BJ (cell line): ENCODE results near the gene GSTM2. TPM values are rescaled to one million over a fixed set of nuclear protein-coding genes. Genes with fewer than 3 reads are reported as not detected.

ENCODE experiments used
- CTCF ChIA-PET: fragments of 350-600 bp; formaldehyde crosslinking; extraction: SDS; loops from one replicate; lab custom pipeline; 2021; ENCODE audit warnings: antibody characterized with exemption, inconsistent platforms; lab: Yijun Ruan, JAX
- POLR2A ChIA-PET: fragments of 300-600 bp; sonication (Branson Sonifier 250); formaldehyde crosslinking; extraction: SDS; loops from one replicate; lab custom pipeline; 2021; ENCODE audit warnings: antibody characterized with exemption; lab: Charles Lee
- DNase-seq: peaks from one replicate; pipeline ENCODE4 v3.0.0-alpha.2; 2011; ENCODE audit warnings: low read depth
- H3K27me3 ChIP-seq: 2 replicates; pipeline ENCODE4 v1.6.0; 2011; ENCODE audit warnings: low read length; ENCODE audit not compliant: control insufficient read depth, insufficient read depth
- H3K36me3 ChIP-seq: 2 replicates; pipeline ENCODE4 v1.5.1; 2011; ENCODE audit warnings: low read length; ENCODE audit not compliant: control insufficient read depth, insufficient read depth
- H3K4me3 ChIP-seq: 2 replicates; pipeline ENCODE4 v1.5.1; 2011; ENCODE audit warnings: low read depth, mild to moderate bottlenecking, control low read depth, low read length
- polyA plus RNA-seq: library from polyadenylated mRNA; depleted of rRNA; stranded (reverse); fragments of >200 nt; gene quantifications from 2 replicates; pipeline ENCODE4 v1.2.3, GENCODE V29; 2011
- TF ChIP-seq, protein P1 (sequence below): IDR thresholded peaks from 2 replicates; pipeline ENCODE4 v1.5.1; 2011; ENCODE audit warnings: low read depth, mild to moderate bottlenecking, control low read depth, inconsistent platforms, low read length, moderate library complexity; ENCODE audit not compliant: insufficient read depth

Gene GSTM2
- polyA plus RNA-seq, 1 experiment: 62.3 TPM

- POLR2A ChIA-PET: no interaction called here
- peaks cover 51% of the 10 kb centered on the region for H3K36me3 ChIP-seq
- no peak overlapping the region for H3K4me3 ChIP-seq
- no peaks in the 10 kb centered on the region for H3K27me3 ChIP-seq
- TF ChIP-seq, protein P1, sequence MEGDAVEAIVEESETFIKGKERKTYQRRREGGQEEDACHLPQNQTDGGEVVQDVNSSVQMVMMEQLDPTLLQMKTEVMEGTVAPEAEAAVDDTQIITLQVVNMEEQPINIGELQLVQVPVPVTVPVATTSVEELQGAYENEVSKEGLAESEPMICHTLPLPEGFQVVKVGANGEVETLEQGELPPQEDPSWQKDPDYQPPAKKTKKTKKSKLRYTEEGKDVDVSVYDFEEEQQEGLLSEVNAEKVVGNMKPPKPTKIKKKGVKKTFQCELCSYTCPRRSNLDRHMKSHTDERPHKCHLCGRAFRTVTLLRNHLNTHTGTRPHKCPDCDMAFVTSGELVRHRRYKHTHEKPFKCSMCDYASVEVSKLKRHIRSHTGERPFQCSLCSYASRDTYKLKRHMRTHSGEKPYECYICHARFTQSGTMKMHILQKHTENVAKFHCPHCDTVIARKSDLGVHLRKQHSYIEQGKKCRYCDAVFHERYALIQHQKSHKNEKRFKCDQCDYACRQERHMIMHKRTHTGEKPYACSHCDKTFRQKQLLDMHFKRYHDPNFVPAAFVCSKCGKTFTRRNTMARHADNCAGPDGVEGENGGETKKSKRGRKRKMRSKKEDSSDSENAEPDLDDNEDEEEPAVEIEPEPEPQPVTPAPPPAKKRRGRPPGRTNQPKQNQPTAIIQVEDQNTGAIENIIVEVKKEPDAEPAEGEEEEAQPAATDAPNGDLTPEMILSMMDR: no peak
- CTCF ChIA-PET: interaction anchor here (2.0 to 13.3 kb wide), 2 partner anchors 12 to 81 kb away, joined by 5 to 153 read pairs; no protein-coding TSS in a partner anchor
- DNase-seq: no peak
Observed at GRCh38 chr1:109626682-109627408, 41.0 kb upstream of the GSTM2 start.

DNA sequence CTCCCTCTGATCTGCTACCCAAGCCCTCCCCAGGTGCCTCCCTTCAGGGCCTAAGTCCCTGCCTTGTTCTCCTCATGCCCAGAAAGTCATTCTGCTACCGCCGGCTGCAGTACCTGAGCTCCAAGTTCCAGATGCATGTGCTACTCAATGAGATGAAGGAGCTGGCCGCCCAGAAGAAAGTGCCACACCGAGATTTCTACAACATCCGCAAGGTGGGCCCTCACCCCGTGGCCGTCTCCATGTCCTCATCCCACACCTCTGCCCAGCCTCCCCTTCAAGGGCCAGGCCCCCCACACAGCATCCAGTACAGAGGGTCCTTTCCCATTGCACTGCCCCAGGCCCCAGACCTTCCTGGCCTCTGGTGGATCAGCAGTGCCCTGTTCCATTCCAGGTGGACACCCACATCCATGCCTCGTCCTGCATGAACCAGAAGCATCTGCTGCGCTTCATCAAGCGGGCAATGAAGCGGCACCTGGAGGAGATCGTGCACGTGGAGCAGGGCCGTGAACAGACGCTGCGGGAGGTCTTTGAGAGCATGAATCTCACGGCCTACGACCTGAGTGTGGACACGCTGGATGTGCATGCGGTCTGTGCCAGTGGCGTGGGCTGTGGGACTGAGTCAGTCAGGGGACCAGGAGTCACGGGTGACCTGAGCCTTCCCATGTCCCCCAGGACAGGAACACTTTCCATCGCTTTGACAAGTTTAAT, 40.0 kb upstream of the GSTM2 start:
- DNase-seq: no peak
- ChIA-PET POLR2A (no interaction called here), CTCF (interaction anchor here (2.0 to 13.3 kb wide), 2 partner anchors 11 to 82 kb away, joined by 5 to 153 read pairs; no protein-coding TSS in a partner anchor)
- TF ChIP-seq, protein P1: no peak
- Histone ChIP-seq H3K27me3 (no peaks in the 10 kb centered on the region), H3K36me3 (peaks cover 55% of the 10 kb centered on the region), H3K4me3 (no peak overlapping the region)

- Histone ChIP-seq H3K36me3 (peaks cover 55% of the 10 kb centered on the region), H3K4me3 (no peak overlapping the region), H3K27me3 (no peaks in the 10 kb centered on the region)
- CTCF ChIA-PET: interaction anchor here (0.6 to 13.3 kb wide), 5 partner anchors 10 to 88 kb away, joined by 3 to 153 read pairs (median 5); partner anchors contain the start of gene GNAI3
- POLR2A ChIA-PET: interaction anchor here (0.9 kb wide), 1 partner anchor 81 kb away, joined by 3 read pairs; no protein-coding TSS in a partner anchor
- TF ChIP-seq, protein P1: no peak
- DNase-seq: no peak
Observed at GRCh38 chr1:109628540-109629321, 39.1 kb upstream of the GSTM2 start.

GRCh38 chr1:109629372-109630030, 38.4 kb upstream of the GSTM2 start:
- Histone ChIP-seq H3K27me3 (no peaks in the 10 kb centered on the region), H3K36me3 (peaks cover 55% of the 10 kb centered on the region), H3K4me3 (no peak overlapping the region)
- ChIA-PET POLR2A (interaction anchor here (0.9 kb wide), 1 partner anchor 82 kb away, joined by 3 read pairs; no protein-coding TSS in a partner anchor), CTCF (interaction anchor here (0.6 to 13.3 kb wide), 7 partner anchors 9 to 355 kb away, joined by 3 to 153 read pairs (median 5); partner anchors contain the start of gene AHCYL1)
- no peak for DNase-seq
- TF ChIP-seq, protein P1: no peak
